NCI-H460 (cell line): ENCODE results near the gene ATP6AP2. TPM values are rescaled to one million over a fixed set of nuclear protein-coding genes. Genes with fewer than 3 reads are reported as not detected.
"Not testable (repeated sequence)": the region's sequence is repeated elsewhere in the genome, so short reads cannot be mapped to it uniquely, and the experiment has no call there.

Experiments used
- DNase-seq: peaks from one replicate; pipeline ENCODE4 v3.0.0-alpha.2; 2016; ENCODE audit warnings: low read depth; ENCODE audit errors: extremely low read depth
- total RNA-seq: library from RNA; depleted of rRNA; stranded (reverse); fragments of >200 nt; shearing (Covaris generic); gene quantifications from 2 replicates; pipeline ENCODE4 v1.2.3, GENCODE V29; 2014

The ATP6AP2 gene
- total RNA-seq, 1 experiment from 2014 or later: 166 TPM

DNA sequence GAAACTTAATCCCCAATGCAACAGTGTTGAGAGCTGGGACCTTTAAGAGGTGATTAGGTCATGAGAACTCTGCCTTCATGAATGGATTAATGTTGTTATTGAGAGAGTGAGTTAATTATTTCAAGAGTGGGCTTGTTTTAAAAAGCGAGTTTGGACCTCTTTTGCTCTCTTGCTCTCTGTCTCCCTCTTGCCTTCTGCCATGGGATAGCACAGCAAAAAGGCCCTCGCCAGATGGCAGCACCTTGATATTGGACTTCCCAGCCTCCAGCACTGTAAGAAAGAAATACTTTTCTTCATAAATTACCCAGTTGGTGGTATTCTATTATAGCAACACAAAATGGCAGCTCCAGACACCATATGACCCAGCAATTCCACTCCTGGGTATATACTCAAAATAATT lies 7.0 kb upstream of the ATP6AP2 start:
- peak; percentile 29 for DNase-seq

DNA sequence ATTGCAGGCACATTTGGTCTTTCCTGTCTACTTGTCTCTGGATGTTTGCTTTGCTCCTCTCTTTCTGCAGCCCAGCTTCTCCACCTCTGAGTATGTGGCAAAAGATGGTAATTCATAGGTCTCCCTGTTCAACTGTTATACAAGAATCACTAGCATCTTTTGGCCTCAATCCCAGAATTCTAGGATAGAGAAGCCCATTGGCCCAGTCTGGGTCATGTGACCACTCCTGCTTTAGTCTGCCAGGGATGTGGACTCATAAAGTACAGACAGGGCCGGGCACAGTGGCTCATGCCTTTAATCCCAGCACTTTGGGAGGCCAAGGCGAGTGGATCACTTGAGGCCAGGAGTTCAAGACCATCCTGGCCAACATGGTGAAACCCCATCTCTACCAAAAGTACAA lies 5.4 kb upstream of the ATP6AP2 start:
- DNase-seq: not testable (repeated sequence)

DNA sequence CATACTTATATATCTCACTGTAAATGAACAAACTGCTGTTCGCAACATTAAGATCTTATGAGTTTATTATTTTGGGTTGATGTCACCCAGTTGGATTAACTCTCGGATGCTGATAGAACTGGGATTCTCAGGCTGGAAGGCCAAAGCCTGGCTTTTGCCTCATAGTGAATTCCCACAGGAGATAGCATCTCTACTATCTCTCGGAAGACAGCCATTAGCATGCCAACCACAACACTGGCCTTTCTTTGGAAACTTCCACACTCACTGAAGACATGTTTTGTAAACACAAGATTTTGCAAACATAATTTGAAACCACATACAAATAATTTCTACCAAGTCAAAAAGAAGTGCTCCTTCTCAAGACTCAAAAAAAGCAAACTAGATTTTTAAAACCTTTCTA lies 4.5 kb upstream of the ATP6AP2 start:
- no peak for DNase-seq

DNA sequence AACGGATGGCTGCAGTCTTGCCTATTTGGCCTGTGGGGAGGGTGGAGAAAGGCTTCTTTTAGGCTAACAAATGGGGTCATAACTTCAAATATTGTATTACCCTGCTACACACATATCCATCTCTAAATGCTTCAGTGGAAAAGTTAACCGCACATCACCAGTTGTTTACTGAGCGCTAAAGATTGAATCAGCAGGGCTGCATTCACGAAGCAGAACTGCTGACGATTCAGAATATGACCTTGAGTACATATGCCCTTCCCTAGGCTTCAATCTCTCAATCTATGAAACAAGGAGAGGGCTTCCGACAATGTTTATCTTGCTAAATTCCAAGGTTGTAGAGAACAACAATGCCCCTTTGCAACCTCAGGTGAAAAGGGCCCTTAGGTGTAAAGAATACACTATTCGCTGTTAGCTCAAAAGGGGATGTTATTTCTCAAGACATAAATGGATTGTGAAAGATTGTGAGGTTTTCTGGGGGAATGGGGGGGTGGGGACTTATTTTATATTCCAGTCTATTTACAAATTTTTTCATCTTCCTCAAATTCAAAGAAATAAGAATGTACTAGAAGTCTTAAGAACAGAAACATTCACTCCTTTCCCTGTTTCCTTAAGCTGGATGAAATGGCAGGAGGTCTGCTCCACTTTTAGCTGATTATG lies 2.6 kb upstream of the ATP6AP2 start:
- no peak for DNase-seq

DNA sequence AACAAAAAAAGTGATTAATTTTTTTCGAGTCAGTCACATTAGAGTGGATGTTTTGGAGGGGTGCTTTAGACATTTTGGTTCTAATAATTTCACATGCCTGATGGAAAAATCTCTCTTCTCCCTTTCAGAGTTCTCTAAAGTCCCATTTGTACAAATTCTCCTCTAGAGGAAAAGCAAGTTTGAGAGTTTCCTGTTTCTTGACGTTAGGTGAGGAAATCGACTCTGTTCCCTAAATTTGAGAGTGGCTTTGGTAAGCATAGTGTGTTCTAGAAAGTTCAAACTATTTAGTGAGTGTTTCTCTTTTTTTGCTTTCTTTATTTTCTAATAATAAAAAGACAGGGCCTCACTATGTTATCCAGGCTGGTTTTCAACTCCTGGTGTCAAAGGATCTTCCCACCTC lies 1.6 kb upstream of the ATP6AP2 start:
- no peak for DNase-seq

DNA sequence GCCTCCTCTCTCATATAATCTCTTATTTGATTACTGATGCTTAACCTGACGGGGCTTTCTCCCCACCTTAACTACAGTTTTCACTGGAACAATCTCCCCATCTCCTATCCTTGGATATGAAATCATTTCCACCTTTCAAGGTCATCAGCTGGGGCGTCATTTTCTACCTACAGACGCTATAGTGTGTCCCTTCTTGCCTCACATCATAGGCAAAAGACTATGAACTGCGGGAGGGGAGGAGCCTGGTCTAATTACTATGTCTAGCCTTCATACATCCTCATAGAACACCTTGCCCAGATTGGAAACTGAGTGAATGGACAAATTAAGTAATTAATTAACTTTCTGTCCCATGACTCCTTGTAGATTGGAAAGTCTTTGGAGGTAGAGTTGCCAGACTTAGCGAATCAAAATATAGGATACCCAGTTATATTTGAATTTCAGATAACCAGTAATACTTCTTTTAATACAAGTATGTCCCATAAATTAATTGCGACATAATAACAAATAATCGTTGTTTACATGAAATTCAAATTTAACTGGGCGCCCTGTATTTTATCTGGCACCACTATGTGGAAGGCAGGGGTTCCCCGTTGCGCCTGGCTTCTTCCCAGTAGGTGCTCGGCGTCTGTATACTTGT lies 752 bp upstream of the ATP6AP2 start:
- no peak for DNase-seq

DNA sequence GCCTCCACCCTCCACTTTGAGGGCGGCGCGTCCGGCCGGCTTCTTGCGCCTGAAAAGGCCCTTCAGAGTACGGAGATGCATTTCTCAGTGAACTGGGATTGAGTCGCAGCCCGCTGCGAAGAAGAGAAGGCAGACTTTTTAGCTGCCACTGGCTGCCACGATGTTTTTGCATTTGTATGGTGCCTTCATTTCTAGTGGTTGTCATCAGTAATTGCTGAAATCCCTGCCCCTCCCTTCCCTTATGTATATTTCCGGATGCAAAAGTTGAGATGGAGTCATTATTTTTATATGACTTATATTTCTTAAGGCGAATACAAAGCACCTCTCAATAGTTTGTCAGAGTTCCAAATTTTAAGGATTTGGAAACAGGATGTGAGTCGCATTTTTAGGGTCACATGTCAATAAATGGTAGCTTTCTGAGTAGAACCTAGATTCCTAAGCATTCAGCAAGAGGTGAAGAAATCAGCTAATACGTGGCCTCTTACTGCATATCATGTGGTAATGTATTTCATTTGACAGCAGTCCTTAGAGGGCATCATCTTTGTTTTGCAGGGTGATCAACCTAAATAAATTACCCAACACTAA lies 658 bp downstream of the ATP6AP2 start:
- no peak for DNase-seq

DNA sequence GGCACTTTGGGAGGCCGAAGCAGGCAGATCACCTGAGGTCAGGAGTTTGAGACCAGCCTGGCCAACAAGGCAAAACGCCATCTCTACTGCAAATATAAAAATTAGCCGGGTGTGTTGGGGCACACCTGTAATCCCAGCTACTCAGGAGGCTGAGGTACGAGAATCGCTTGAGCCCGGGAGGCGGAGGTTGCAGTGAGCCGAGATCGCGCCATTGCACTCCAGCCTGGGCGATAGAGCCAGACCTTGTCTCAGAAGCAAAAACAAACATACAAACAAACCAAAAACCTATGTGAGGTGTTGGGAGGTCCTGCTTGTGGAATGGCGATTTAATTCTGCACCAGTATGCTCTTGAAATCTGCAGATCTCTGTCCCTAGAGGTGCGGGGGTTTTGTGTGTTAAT lies 1.4 kb downstream of the ATP6AP2 start:
- not testable (repeated sequence) for DNase-seq

DNA sequence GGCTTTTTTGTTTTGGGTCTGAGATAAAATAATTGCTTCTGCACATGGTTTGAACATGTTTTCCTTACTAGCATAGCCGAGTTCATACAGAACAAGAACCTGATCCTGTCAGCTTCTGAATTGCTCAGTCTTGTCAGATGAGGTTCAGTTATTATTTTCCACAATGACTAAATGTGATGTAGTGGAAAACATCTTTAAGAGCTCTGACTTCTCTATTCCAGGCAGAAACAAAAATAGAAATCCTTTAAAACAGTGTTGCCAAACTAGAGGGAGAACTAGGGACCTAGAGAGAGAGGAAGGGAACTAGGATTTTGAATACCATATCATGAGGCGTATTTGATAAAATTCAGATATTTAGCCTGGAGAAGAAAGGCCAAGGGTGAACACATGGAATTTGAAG lies 2.0 kb downstream of the ATP6AP2 start:
- DNase-seq: no peak

DNA sequence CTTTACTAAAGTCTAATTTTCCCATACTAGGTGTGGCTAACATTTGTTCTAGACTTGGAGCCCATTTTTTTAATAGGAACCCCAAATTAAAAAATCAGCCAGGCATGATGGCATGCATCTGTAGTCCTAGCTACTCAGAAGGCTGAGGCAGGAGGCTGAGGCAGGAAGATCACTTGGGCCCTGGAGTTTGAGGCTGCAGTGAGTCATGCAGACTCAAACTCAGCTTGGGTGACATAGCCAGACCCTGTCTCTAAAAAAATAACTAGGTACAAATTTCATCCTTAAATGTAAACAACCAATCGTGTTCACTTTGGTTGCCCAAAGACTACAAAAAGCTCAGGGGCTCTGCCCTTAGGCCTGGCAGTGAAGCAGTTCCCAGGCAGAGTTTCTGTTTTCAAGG lies 6.9 kb downstream of the ATP6AP2 start:
- not testable (repeated sequence) for DNase-seq

DNA sequence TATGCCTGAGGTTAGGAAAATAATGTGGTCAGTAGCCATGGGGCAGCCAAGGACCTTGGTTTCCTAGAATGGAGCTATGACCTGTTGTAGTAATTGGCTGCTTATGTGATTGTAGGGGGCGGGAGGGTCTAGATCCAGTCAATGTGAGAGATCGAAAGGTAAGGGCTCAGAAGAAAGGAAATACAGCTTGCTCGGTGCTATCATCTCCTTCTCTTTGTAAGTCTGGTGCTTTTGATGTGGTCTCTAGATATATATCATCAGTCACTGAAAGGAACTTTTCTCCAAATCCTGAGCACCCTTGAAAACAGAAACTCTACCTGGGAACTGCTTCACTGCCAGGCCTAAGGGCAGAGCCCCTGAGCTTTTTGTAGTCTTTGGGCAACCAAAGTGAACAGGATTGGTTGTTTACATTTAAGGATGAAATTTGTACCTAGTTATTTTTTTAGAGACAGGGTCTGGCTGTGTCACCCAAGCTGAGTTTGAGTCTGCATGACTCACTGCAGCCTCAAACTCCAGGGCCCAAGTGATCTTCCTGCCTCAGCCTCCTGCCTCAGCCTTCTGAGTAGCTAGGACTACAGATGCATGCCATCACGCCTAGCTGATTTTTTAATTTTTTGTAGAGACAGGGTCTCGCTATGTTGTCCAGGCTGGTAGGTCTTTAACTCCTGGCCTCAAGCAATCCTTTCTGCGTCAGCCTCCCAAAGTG lies 9.0 kb downstream of the ATP6AP2 start:
- DNase-seq: not testable (repeated sequence)

DNA sequence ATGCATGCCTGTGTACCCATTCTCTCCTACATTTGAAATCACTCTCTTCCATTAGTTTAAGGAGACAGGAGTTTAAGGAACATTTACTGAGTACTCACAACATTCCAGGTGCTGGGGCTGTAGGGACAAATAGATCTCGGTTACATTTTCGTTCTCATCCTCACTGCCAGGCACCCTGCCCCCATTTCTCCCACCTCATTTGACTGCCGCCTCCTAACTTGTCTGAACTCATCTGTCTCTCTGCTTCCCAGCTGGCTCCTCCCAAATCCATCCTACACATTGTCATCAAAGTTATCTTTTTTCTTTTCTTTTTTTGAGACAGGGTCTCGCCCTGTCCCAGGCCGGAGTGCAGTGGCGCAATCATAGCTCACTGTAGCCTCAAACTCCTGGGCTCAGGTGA lies 22.7 kb downstream of the ATP6AP2 start:
- no peak for DNase-seq

DNA sequence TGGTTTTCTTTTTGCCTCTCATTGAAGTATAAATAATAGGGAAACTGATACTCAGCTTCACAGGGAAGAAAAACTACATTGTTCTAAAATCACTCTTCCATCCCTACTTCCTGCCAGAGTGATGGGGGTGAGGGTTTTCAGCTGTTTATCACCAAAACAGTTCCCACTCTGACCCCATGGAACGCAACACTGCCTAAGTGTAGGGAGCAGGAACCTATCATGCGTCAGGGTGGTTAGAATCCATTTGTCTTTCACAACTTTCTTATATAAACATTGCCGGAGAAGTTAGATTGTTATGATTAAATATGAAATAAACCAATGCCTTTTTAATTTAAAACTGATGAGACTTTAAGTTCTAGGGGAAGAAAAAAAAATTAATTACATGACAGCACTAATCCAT lies 26.6 kb downstream of the ATP6AP2 start:
- DNase-seq: no peak

DNA sequence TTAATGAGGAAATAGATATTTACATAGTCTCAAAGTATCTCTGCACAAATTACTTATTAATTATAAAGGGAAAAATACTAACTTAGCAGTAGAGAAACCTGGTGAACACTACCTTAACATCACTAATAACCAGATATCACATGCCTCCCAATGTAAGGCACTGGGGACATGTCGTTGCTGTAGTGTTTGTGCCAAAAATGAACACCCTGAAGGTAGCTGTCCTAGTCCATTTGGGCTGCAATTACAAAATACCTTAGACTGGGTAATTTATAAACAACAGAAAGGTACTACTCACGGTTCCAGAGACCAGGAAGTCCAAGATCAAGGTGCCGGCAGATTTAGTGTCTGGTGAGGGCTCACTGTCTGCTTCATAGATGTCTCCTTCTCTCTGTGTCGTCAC lies 31.7 kb downstream of the ATP6AP2 start:
- DNase-seq: no peak

DNA sequence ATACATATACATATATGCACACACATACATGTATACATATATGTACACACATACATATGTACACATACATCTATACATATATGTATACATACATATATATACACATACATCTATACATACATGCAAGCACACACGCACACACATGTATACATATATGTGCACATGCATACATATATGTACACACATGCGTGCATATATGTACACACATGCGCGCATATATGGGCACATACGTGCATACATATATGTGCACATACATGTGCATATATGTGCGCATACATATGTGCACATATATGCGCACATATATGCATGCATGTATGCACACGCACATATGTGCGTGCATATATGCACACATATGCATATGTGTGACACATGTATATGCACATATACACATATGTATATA lies 35.2 kb downstream of the ATP6AP2 start:
- no peak for DNase-seq

DNA sequence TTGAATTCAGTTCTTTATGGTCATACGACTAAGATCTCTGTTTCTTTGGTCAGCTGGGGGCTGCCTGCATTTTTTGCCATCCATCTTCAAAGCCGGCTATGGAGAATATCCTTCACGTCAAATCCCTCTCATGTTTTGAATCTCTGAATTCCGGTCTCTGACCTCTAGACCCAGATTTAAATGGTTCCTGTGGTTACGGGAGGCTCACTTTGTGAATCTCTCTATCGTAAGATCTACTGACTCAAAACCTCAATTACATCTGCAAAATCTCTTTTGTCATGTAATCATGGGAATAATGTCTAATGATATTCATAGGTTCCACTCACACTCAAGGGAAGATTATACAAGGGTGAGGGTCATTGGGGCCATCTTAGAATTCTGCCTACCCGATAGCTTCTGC lies 36.8 kb downstream of the ATP6AP2 start:
- no peak for DNase-seq

DNA sequence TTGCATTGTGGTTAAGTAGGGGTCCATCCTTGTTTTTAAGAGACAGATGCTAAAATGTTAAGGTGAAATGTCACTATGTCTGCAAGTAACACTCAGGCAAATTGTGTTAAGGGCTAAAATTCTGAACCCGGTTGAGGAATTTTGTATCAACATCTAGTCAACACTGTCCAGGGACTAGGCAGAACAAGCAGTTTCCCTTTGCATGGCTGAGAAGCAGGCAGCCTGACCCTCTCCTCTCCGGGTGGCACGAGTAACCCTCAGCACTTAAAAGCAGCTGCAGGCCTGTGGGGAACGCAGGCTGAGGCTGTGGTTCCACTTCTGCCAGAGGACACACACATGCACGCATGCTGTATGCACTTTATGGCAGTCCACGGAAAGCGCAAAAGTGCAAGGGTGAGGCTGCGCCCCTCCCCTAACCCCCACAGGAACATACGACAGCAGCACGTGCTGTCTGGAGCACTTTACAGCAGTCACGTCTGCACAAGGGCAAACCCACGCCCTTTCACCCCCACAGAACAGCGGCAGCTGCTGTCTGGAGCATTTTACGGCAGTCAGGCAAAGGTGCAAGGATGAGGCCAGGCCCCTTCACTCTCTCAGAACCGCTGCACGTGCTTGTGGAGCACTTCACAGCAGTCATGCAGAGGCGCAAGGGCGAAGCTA lies 41.8 kb downstream of the ATP6AP2 start:
- DNase-seq: no peak

DNA sequence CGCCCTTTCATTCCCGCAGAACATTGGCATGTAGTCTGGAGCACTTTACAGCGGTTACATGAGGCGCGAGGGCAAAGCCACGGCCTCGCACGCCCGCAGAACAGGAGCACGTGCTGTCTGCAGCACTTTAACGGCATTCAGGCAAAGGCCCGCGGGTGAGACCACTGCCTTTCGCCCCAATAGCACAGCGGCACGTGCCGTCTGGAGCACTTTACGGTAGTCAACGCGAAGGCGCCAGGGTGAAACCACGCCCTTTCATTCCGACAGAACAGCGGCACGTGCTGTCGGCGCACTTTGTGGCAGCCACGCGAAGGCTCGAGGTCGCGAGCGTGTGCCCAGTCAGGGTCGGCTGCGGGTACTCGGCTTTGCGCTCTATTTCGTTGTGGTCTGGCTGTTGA lies 42.4 kb downstream of the ATP6AP2 start, which contains the start of gene MPC1L:
TSS of gene MPC1L (plus strand) at position 290 of the 398 bp plus-strand sequence. CDS start 138 bp downstream, outside the sequence.
- no peak for DNase-seq

DNA sequence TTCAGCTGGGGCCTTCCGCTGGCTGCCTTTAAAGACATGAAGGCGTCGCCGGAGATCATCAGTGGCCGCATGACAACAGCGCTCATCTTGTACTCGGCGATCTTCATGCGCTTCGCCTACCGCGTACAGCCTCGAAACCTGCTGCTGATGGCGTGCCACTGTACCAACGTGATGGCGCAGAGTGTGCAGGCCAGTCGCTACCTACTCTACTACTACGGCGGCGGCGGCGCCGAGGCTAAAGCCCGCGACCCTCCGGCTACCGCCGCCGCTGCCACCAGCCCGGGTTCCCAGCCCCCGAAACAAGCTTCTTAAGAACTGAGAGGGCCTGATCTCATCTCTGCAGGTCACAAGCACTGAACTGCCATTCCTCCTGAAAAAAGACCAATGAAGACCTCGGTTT lies 42.9 kb downstream of the ATP6AP2 start:
- no peak for DNase-seq

DNA sequence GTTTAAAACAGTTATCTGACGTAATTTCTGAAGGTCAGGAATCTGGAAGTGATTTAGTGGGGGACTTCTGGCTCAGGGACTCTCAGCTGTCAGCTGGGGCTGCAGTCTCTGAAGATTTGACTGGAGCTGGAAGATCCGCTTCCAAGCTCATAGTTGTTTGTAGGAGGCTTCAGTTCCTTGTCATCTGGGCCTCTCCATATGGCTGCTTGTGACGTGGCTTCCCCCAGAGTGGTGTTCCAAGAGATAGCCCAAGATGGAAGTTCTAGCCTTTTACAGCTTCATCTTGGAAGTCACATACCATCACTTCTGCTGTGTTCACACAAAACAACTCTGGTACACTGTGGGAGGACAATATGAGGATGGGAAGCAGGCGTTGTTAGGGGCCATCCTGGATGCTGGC lies 44.5 kb downstream of the ATP6AP2 start:
- no peak for DNase-seq

DNA sequence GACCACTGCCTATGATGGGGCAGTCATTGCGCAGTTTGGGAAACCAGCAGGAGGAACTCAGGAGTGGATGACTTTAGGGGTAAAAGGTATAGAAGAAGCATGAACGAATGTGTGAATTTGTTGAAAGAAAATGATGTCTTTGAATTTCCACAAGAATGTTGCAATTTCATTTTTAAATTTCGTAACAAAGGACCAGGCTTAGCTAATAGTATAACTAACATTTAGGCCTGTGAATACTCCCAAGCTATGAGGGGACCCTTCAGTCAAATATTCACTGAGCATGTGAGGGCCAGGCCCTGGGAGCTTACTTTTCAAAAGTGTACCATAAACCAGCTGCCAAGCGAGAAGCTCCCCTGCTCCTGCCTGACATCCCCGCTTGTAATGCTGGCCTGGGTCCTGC lies 47.7 kb downstream of the ATP6AP2 start:
- no peak for DNase-seq
